ENCODE data around the gene ABHD17A. TPM values are rescaled to one million over a fixed set of nuclear protein-coding genes. Genes with fewer than 3 reads are reported as not detected.

The ABHD17A gene
- total RNA-seq, 6 experiments from 2014 or later: 20.4 to 49.5 (median 23.5) TPM

GRCh38 chr19:1854542-1855039, 30.7 kb downstream of the ABHD17A start:
- no peak for TF ChIP-seq CTCF (IDR thresholded peaks at IDR 0.05)
- no peak for TF ChIP-seq POLR2A (IDR thresholded peaks at IDR 0.05)
- no peaks in the 10 kb centered on the region for H3K36me3 ChIP-seq
- DNase-seq (peak in 2 of 3 donors; percentile 59 to 65), ATAC-seq (no peak)
- no peaks in the 10 kb centered on the region for H3K9me3 ChIP-seq
- no peaks in the 10 kb centered on the region for H3K27me3 ChIP-seq
- H3K27ac ChIP-seq: peak overlapping the region; percentile 40 to 53 (median 46)
- intact Hi-C loops (cut with DNase I): no loop called here
- 47% methylated on average over 11 of the region's 37 CpGs for WGBS (ENCODE audit: insufficient coverage, low coverage, low lambda C conversion rate, missing lambda C conversion rate)
- no peak overlapping the region for H3K4me3 ChIP-seq
- peaks cover 0 to 43% (median 10%) of the 10 kb centered on the region in 4 donors for H3K4me1 ChIP-seq

- no CpG with 5 or more reads among the region's 16 CpGs for WGBS (ENCODE audit: insufficient coverage, low coverage, low lambda C conversion rate, missing lambda C conversion rate)
- intact Hi-C loops (cut with DNase I): no loop called here
- Histone ChIP-seq H3K27me3 (no peaks in the 10 kb centered on the region), H3K4me3 (no peak overlapping the region), H3K27ac (no peak overlapping the region), H3K4me1 (peaks cover 0 to 38% (median 9%) of the 10 kb centered on the region in 4 donors), H3K9me3 (no peaks in the 10 kb centered on the region), H3K36me3 (no peaks in the 10 kb centered on the region)
- DNase-seq (no peak), ATAC-seq (no peak)
- no peak for TF ChIP-seq POLR2A (IDR thresholded peaks at IDR 0.05)
- no peak for TF ChIP-seq CTCF (IDR thresholded peaks at IDR 0.05)
These were observed 31.2 kb downstream of the ABHD17A start for GRCh38 chr19:1854039-1854541.

GRCh38 chr19:1853295-1854038, 31.8 kb downstream of the ABHD17A start:
- no peaks in the 10 kb centered on the region for H3K27me3 ChIP-seq
- no peak overlapping the region for H3K27ac ChIP-seq
- peak; percentile 82 to 90 (median 88) for DNase-seq
- 9% methylated on average over 8 of the region's 27 CpGs for WGBS (ENCODE audit: insufficient coverage, low coverage, low lambda C conversion rate, missing lambda C conversion rate)
- H3K36me3 ChIP-seq: no peaks in the 10 kb centered on the region
- H3K9me3 ChIP-seq: no peaks in the 10 kb centered on the region
- no peak for TF ChIP-seq POLR2A (IDR thresholded peaks at IDR 0.05)
- TF ChIP-seq CTCF (IDR thresholded peaks at IDR 0.05): peak; percentile 91 to 97 (median 96)
- H3K4me1 ChIP-seq: peaks cover 0 to 32% (median 9%) of the 10 kb centered on the region in 4 donors
- ATAC-seq: peak; percentile 43 to 65 (median 58)
- intact Hi-C loops (cut with DNase I): no loop called here
- H3K4me3 ChIP-seq: no peak overlapping the region

GRCh38 chr19:1852581-1853128, 32.6 kb downstream of the ABHD17A start:
- no peaks in the 10 kb centered on the region for H3K27me3 ChIP-seq
- no peak for TF ChIP-seq CTCF (IDR thresholded peaks at IDR 0.05)
- no peak for TF ChIP-seq POLR2A (IDR thresholded peaks at IDR 0.05)
- no peaks in the 10 kb centered on the region for H3K36me3 ChIP-seq
- WGBS (ENCODE audit: insufficient coverage, low coverage, low lambda C conversion rate, missing lambda C conversion rate): 80% methylated on average over 2 of the region's 9 CpGs
- peaks cover 0 to 25% (median 8%) of the 10 kb centered on the region in 4 donors for H3K4me1 ChIP-seq
- ATAC-seq (no peak), DNase-seq (peak in 2 of 3 donors; percentile 24 to 54)
- no peak overlapping the region for H3K27ac ChIP-seq
- intact Hi-C loops (cut with DNase I): no loop called here
- no peaks in the 10 kb centered on the region for H3K9me3 ChIP-seq
- H3K4me3 ChIP-seq: no peak overlapping the region
